Thoracic aorta (tissue), 2 donors: Measurements from ENCODE around the gene PIAS1. TPM values are rescaled to one million over a fixed set of nuclear protein-coding genes. Genes with fewer than 3 reads are reported as not detected.
A peak's percentile ranks its signal among the peaks of the same experiment; 100 is the strongest.

Experiments used
- ATAC-seq: fragments of 150-250 bp; one replicate; pipeline ENCODE4 v1.8.0; 2017; ENCODE audit warnings: low read depth; ENCODE audit not compliant: insufficient number of reproducible peaks, low FRiP score
- DNase-seq: peaks from one replicate; pipeline ENCODE4 v3.0.0-alpha.2; 2020; ENCODE audit warnings: low spot score
- H3K27ac ChIP-seq, 2 donors: fragments of 200-600 bp; sonication (generic); 1 replicate in 1 of 2; 2 replicates in 1 of 2; pipeline ENCODE4 v1.5.1; 2016; ENCODE audit warnings: mild to moderate bottlenecking in 2 of 2, moderate library complexity in 2 of 2
- H3K27me3 ChIP-seq: fragments of 200-600 bp; sonication (generic); replicated peaks from 2 replicates; pipeline ENCODE4 v1.6.0; 2016; ENCODE audit warnings: mild to moderate bottlenecking; ENCODE audit not compliant: insufficient read depth
- H3K36me3 ChIP-seq: fragments of 200-600 bp; sonication (generic); one replicate; pipeline ENCODE4 v1.5.1; 2016
- H3K4me1 ChIP-seq, 2 donors: fragments of 200-600 bp; sonication (generic); 1 replicate in 1 of 2; 2 replicates in 1 of 2; pipeline versions ENCODE4 v1.5.1 to v1.6.0; 2016; ENCODE audit warnings: low read depth in 2 of 2, mild to moderate bottlenecking in 1 of 2; ENCODE audit not compliant: control insufficient read depth in 1 of 2
- H3K4me3 ChIP-seq: fragments of 200-600 bp; sonication (generic); 2 replicates; pipeline ENCODE4 v1.5.1; 2016; ENCODE audit warnings: mild to moderate bottlenecking
- H3K9me3 ChIP-seq: fragments of 200-600 bp; sonication (generic); 2 replicates; pipeline ENCODE4 v1.5.1; 2016
- total RNA-seq, 2 donors: library from RNA; depleted of rRNA; stranded (reverse); fragments of >200 nt; gene quantifications; one replicate each; pipeline versions ENCODE4 v1.1.0 to v1.2.3, GENCODE V29; 2016
- TF ChIP-seq, protein P1 (sequence below): fragments of 200-600 bp; sonication (generic); IDR thresholded peaks from one replicate; pipeline ENCODE4 v1.5.1; 2019; ENCODE audit warnings: antibody characterized with exemption

PIAS1 gene
- total RNA-seq, 2 donors from 2014 or later, result 45.1 to 74.1 TPM

DNA sequence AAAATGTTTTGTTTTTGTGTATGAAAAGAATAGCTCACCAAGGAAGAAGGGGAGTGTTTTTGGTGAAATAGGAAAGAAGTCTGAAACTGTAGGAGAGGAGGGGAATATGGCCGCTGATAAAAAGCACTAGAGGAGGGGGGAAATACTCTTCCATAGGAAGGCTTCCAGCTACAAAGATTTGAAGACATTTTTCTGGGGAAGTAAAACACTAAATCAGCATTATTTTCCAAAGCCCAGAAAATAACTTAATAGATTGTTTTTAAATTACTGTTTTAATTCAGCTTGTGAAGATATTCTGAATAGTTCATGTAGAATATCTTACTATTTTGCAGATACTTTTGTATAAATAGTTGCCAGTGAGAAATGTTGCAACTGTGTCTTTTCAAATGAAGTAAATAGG is 96.1 kb downstream of the PIAS1 start:
- DNase-seq, result no peak
- ATAC-seq, result no peak
- Histone ChIP-seq H3K36me3 (peaks cover 5% of the 10 kb centered on the region), H3K27me3 (no peaks in the 10 kb centered on the region), H3K4me3 (no peak overlapping the region), H3K4me1 (peaks cover 12 to 16% of the 10 kb centered on the region in 2 donors), H3K27ac (no peak overlapping the region), H3K9me3 (no peaks in the 10 kb centered on the region)
- TF ChIP-seq, protein P1, sequence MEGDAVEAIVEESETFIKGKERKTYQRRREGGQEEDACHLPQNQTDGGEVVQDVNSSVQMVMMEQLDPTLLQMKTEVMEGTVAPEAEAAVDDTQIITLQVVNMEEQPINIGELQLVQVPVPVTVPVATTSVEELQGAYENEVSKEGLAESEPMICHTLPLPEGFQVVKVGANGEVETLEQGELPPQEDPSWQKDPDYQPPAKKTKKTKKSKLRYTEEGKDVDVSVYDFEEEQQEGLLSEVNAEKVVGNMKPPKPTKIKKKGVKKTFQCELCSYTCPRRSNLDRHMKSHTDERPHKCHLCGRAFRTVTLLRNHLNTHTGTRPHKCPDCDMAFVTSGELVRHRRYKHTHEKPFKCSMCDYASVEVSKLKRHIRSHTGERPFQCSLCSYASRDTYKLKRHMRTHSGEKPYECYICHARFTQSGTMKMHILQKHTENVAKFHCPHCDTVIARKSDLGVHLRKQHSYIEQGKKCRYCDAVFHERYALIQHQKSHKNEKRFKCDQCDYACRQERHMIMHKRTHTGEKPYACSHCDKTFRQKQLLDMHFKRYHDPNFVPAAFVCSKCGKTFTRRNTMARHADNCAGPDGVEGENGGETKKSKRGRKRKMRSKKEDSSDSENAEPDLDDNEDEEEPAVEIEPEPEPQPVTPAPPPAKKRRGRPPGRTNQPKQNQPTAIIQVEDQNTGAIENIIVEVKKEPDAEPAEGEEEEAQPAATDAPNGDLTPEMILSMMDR, result no peak

DNA sequence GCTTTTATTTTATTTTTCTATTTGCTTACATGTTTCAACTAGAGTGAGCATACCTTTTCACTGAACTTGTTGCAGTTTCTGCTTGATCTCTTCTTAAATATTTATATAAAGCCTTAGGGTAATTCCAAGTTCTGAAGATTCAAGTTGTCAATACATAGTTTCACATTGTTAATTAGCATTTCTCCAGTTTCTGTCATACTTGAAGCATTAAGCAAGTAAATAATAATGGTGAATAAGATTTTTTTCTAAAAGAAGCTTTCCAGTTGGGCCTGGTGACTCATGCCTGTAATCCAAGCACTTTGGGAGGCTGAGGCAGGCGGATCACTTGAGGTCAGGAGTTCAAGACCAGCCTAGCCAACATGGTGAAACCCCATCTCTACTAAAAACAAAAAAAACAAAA is 97.2 kb downstream of the PIAS1 start:
- TF ChIP-seq, protein P1, result no peak
- Histone ChIP-seq H3K36me3 (peaks cover 5% of the 10 kb centered on the region), H3K27ac (no peak overlapping the region), H3K4me3 (no peak overlapping the region), H3K27me3 (no peaks in the 10 kb centered on the region), H3K4me1 (peaks cover 6 to 13% of the 10 kb centered on the region in 2 donors), H3K9me3 (no peaks in the 10 kb centered on the region)
- DNase-seq, result no peak
- ATAC-seq, result no peak

DNA sequence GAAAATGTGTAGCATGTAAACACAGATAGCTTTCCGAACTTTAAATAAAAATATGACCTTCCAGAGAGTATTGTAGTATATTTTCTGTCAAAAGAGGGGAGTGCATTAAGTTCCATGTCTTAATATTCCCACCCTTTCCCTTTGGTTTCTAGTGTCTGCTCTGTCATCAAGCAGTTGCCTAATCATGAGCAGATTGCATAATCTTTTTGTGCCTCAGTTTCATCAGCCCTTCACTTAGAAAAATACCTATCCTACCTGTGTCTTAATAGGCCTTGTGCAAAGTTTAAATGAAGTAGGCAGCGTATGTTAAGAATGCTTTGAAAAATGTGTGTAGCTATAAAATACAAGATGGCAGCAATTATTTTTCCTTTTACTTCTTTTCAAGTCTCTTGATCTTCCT is 98.2 kb downstream of the PIAS1 start:
- H3K4me3 ChIP-seq, result no peak overlapping the region
- H3K9me3 ChIP-seq, result no peaks in the 10 kb centered on the region
- TF ChIP-seq, protein P1, result no peak
- no peaks in the 10 kb centered on the region for H3K27me3 ChIP-seq
- no peak overlapping the region for H3K27ac ChIP-seq
- H3K4me1 ChIP-seq, result peaks cover 6 to 13% of the 10 kb centered on the region in 2 donors
- H3K36me3 ChIP-seq, result peaks cover 5% of the 10 kb centered on the region
- ATAC-seq, result no peak
- no peak for DNase-seq

DNA sequence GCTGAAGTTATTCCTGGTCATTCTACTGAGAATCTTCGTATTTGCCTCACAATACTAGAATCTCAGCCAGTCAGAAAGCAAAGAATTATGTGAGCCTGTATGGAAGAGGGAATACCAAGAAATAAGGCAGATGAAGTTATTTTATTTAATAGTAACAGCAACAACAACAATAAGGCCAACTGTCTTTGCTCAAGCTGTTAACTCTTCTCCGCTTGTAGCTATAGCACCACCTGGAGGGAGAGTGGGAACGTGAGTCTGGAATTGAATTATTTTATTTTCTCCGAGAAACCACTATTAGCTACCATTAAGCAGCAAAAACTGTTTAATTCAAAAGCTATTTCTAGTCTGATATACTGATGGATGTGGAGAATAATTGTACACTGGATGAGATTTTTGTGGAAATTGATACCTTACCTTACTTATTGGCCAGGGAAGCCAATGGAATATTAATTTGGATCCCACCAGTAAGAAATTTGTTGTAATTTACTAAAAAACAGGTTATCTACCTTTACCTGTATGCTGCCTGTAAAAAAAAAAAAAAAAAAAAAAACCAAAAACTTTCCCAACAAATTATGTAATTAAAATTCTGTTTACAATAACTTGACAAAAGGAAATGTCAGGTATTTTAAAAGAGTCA is 100.9 kb downstream of the PIAS1 start:
- Histone ChIP-seq H3K27me3 (no peaks in the 10 kb centered on the region), H3K27ac (no peak overlapping the region), H3K4me1 (peaks cover 12 to 25% of the 10 kb centered on the region in 2 donors), H3K36me3 (peaks cover 2% of the 10 kb centered on the region), H3K9me3 (no peaks in the 10 kb centered on the region), H3K4me3 (no peak overlapping the region)
- TF ChIP-seq, protein P1, result peak; percentile 56
- ATAC-seq, result no peak
- DNase-seq, result no peak

DNA sequence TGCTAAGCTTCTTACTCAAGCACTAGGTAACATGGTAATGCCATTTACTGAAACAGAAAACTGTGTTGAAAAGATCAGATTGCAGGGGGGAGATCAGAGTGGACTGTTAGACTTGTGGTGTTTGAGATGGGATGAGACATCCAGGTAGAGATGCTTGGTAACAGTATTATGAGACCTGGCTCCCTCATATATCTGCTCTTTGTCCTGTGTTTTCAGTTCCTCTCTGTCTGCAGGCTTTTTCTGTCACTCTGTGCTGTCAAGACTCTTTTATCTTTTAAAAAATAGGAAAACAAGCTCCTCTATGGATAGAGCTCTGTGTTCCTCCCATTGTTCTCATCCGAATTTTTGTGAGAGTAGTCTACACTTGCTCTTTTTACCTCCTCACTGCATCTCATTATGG is 103.0 kb downstream of the PIAS1 start:
- Histone ChIP-seq H3K27ac (peak overlapping the region in 1 of 2 donors; percentile 65), H3K27me3 (no peaks in the 10 kb centered on the region), H3K36me3 (peaks cover 2% of the 10 kb centered on the region), H3K4me3 (no peak overlapping the region), H3K4me1 (peaks cover 12 to 25% of the 10 kb centered on the region in 2 donors), H3K9me3 (no peaks in the 10 kb centered on the region)
- TF ChIP-seq, protein P1, result no peak
- ATAC-seq, result no peak
- no peak for DNase-seq
